ENCODE data around the gene TPK1. TPM values are rescaled to one million over a fixed set of nuclear protein-coding genes. Genes with fewer than 3 reads are reported as not detected.

The TPK1 gene
- polyA plus RNA-seq, 1 donor from 2014 or later: 3.5 TPM

DNA sequence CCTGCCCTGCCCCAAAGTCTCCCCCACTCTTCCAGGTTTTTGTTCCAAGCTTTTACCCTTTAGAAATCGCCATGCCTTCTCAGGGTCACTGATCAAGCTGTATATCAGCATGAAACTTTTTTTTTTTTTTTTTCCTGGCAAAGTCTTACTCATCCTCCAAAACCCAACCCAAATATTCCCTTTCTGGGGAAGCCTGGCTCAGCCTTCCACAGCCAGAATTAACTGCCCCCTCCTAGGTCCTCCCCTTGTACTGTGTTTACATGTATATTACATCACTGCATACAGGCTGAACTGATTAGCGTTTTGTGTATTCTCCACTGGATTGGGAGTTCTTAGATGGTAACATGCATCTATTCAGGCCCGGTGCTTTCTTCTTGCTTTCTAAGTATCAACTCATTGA, 427.7 kb downstream of the TPK1 start:
- no peaks in the 10 kb centered on the region for H3K79me2 ChIP-seq (replicated peaks; ENCODE audit: insufficient read depth, low read length)
- no peak overlapping the region for H2AFZ ChIP-seq (ENCODE audit: low read depth, low read length)
- H3K4me2 ChIP-seq (ENCODE audit: low read length): no peak overlapping the region
- TF ChIP-seq REST (IDR thresholded peaks at IDR 0.05; ENCODE audit: borderline replicate concordance) (no peak), SMC3 (conservative IDR thresholded peaks at IDR 0.05; ENCODE audit: poor library complexity) (no peak), CTCF (IDR thresholded peaks at IDR 0.05; ENCODE audit: poor library complexity, severe bottlenecking) (no peak), POLR2AphosphoS5 (IDR thresholded peaks at IDR 0.05) (no peak), RAD21 (conservative IDR thresholded peaks at IDR 0.05) (no peak), MXI1 (conservative IDR thresholded peaks at IDR 0.05; ENCODE audit: poor library complexity, severe bottlenecking) (no peak), EZH2 (IDR thresholded peaks at IDR 0.05; ENCODE audit: borderline replicate concordance, insufficient read depth, low read length, poor library complexity, severe bottlenecking) (no peak), TAF1 (IDR thresholded peaks at IDR 0.05; ENCODE audit: low read depth) (no peak), EP300 (conservative IDR thresholded peaks at IDR 0.05; ENCODE audit: poor library complexity, severe bottlenecking) (no peak)
- no peaks in the 10 kb centered on the region for H3K9me3 ChIP-seq (ENCODE audit: low read length)
- H3K36me3 ChIP-seq (ENCODE audit: insufficient read depth, low read length): no peaks in the 10 kb centered on the region
- H3K27me3 ChIP-seq (ENCODE audit: insufficient read depth, low read depth, low read length): no peaks in the 10 kb centered on the region
- H3K4me3 ChIP-seq (ENCODE audit: low read length): no peak overlapping the region
- no peaks in the 10 kb centered on the region for H3K9me2 ChIP-seq (ENCODE audit: insufficient read depth, low read length)
- no peaks in the 10 kb centered on the region for H4K20me1 ChIP-seq (ENCODE audit: insufficient read depth)
- no peak overlapping the region for H3K9ac ChIP-seq (ENCODE audit: low read length)
- no peaks in the 10 kb centered on the region for H3F3A ChIP-seq (ENCODE audit: insufficient read depth, low read length, poor library complexity, severe bottlenecking)
- H3K27ac ChIP-seq (ENCODE audit: low read length): no peak overlapping the region

- TF ChIP-seq EZH2 (IDR thresholded peaks at IDR 0.05; ENCODE audit: borderline replicate concordance, insufficient read depth, low read length, poor library complexity, severe bottlenecking) (no peak), MXI1 (conservative IDR thresholded peaks at IDR 0.05; ENCODE audit: poor library complexity, severe bottlenecking) (no peak), POLR2AphosphoS5 (IDR thresholded peaks at IDR 0.05) (no peak), REST (IDR thresholded peaks at IDR 0.05; ENCODE audit: borderline replicate concordance) (no peak), RAD21 (conservative IDR thresholded peaks at IDR 0.05) (no peak), EP300 (conservative IDR thresholded peaks at IDR 0.05; ENCODE audit: poor library complexity, severe bottlenecking) (no peak), CTCF (IDR thresholded peaks at IDR 0.05; ENCODE audit: poor library complexity, severe bottlenecking) (no peak), TAF1 (IDR thresholded peaks at IDR 0.05; ENCODE audit: low read depth) (no peak), SMC3 (conservative IDR thresholded peaks at IDR 0.05; ENCODE audit: poor library complexity) (no peak)
- H4K20me1 ChIP-seq (ENCODE audit: insufficient read depth): no peaks in the 10 kb centered on the region
- no peak overlapping the region for H2AFZ ChIP-seq (ENCODE audit: low read depth, low read length)
- H3K36me3 ChIP-seq (ENCODE audit: insufficient read depth, low read length): no peaks in the 10 kb centered on the region
- H3K9ac ChIP-seq (ENCODE audit: low read length): no peak overlapping the region
- no peaks in the 10 kb centered on the region for H3K9me2 ChIP-seq (ENCODE audit: insufficient read depth, low read length)
- no peaks in the 10 kb centered on the region for H3K27me3 ChIP-seq (ENCODE audit: insufficient read depth, low read depth, low read length)
- no peaks in the 10 kb centered on the region for H3F3A ChIP-seq (ENCODE audit: insufficient read depth, low read length, poor library complexity, severe bottlenecking)
- H3K4me3 ChIP-seq (ENCODE audit: low read length): no peak overlapping the region
- no peaks in the 10 kb centered on the region for H3K9me3 ChIP-seq (ENCODE audit: low read length)
- H3K4me2 ChIP-seq (ENCODE audit: low read length): no peak overlapping the region
- H3K79me2 ChIP-seq (replicated peaks; ENCODE audit: insufficient read depth, low read length): no peaks in the 10 kb centered on the region
- no peak overlapping the region for H3K27ac ChIP-seq (ENCODE audit: low read length)
Measured at GRCh38 chr7:144407266-144407931, 428.5 kb downstream of the TPK1 start.
